NT2/D1 (cell line): ENCODE measurements around the gene TEX11.

Experiments
- SUZ12 ChIP-seq: IDR thresholded peaks from 2 replicates; pipeline ENCODE4 v1.6.1; 2011; ENCODE audit not compliant: insufficient read length, insufficient read depth; ENCODE audit errors: extremely low read depth
- YY1 ChIP-seq: IDR thresholded peaks from 2 replicates; pipeline ENCODE4 v1.6.1; 2011; ENCODE audit not compliant: insufficient read length, insufficient read depth

- no peak for TF ChIP-seq SUZ12
- no peak for TF ChIP-seq YY1
These were observed 286.8 kb downstream of the TEX11 start for GRCh38 chrX:70621743-70622142.
